GM19351 (cell line): ENCODE measurements around the gene FAM181A.

Experiments
- ATAC-seq: cut with Tn5 transposase; IDR thresholded peaks from one replicate; pipeline ENCODE4 v1.9.1; 2021; ENCODE audit warnings: mild to moderate bottlenecking, moderate library complexity; ENCODE audit not compliant: unreplicated experiment

The FAM181A gene

DNA sequence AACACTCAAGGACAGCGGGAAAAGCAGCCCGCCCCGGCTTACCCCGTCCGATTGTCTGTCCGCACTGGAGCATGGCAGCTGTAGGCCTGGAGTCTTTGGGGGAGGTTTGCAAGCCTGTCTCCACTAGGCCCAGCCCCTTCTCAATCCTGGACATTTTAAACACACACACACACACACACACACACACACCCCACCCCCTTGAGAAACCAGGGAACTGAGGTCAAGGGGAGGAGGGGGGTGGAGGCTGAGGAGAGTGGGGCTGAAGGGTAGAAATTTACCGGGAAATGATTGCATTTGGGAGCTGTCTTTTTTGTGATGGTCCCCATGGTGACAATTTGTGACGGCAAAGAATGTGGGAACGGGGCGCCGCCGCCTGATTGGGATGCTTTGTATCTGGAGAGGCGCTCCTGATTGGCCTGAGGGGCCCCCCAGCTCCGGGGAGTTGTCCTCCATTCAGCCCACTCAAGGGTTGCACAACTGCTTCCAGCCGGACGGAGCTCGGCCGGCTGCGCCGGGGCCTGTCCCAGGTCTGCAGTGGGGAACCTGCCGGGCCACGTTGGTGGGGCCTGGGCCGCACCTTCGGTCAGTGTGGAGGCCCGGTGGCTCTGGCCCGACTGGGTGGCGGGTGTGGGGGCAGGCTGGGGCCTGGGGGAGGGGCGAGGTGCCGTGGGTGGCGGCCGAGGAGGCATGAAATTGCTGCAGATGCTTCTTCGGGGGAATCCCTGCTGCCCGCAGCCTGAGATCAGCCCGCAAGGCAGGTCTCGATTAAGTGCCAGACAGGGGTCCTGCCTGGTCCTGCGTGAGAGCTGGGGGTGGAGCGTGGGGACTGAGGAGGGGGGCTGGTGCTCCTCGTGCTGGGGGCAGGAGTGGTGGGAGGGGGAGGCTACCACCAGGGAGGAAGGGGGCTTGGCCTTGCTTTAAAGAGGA, at the start of gene FAM181A:
FAM181A (plus strand) TSS at position 472 of the 927 bp plus-strand sequence. CDS start 942 bp downstream, outside the sequence.
- no peak for ATAC-seq

- no peak for ATAC-seq
These were observed 48.9 kb upstream of the FAM181A start for GRCh38 chr14:93878212-93878611.

GRCh38 chr14:93878871-93879270, 48.3 kb upstream of the FAM181A start:
- no peak for ATAC-seq

DNA sequence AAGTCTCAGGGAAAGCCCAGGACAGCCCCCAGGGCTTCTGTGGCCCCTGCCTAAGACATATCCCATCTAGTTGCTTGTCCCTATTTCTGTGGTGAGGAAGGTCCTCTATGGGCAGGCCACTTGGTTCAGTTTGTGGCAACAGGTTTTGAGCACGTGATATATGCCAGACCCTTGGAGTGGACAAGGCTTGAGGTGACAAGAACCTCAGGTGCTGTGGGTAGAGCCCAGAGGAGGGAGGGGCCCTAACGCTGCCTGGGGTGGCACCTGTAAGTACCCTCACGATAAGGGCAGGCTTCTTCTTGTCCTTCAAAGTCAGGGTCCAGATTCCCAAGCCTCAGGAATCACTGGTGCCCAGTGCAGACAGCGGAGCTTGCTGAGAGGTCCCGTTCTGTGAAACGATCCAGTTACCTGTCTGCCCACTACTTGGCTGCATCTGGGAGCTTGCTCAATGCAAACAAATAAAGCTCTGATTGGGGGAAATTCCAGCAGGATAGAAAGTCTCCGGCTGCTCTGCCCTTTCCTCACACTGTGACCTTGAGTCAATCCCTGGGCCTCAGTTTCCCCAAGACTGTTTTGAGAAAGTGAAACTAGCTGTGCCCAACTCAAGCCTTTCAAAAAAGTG, 47.7 kb upstream of the FAM181A start:
- ATAC-seq = no peak

- no peak for ATAC-seq
These were observed 46.9 kb upstream of the FAM181A start for GRCh38 chr14:93880021-93880820.

DNA sequence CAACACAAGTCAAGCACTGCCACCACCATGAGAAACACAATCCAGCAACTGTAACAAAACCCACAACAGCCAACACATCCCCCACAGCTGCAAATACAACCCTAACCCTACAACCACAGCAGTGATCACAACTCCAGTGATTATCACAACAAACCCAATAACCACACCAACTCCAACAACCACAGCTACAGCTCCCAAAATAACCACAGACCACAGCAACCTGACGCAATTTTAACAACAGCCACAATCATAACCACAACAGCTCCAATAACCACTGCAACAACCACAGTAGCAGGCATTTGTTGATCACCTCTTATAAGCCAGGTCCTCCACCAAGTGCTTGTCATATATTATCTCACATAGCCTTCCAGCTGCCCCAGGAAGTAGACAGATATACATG, 42.2 kb upstream of the FAM181A start:
- no peak for ATAC-seq

DNA sequence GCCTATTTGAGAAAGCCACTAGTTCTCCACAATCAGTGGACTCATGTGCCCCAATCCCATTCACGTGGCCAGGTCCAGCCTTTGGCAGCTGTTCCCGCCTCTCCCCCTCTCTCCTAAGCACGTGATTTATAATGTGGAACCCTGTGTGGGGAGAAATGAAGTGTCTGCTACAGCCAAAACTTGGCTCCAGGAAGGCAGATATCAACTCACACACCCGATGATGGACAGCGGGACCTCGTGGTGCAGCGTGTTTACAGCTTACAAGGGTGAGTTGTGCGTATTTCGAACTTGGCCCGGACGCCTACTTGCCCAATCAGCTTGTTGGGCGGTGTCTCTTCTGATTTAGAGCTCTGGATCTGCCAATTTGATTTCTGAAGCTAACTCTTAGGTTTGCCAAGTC, 38.1 kb upstream of the FAM181A start:
- ATAC-seq = no peak

- no peak for ATAC-seq
These were observed 37.2 kb upstream of the FAM181A start for GRCh38 chr14:93889739-93890483.

GRCh38 chr14:93891756-93892504, 35.2 kb upstream of the FAM181A start:
- no peak for ATAC-seq

DNA sequence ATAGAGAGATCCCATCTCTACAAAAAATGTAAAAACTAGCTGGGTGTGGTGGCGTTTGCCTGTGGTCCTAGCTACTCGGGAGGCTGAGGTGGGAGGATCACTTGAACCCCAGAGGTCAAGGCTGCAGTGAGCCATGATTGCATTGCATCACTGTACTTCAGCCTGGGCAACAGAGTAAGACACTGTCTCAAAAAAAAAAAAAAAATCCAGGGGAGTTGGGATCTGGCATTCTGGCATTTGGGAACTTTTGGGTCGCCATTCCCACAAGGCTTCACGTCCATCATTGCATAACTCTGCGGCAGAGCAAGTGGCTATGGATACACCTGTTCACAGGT, 34.7 kb upstream of the FAM181A start:
- no peak for ATAC-seq

GRCh38 chr14:93892923-93893558, 34.1 kb upstream of the FAM181A start:
- ATAC-seq = peak; percentile 56

DNA sequence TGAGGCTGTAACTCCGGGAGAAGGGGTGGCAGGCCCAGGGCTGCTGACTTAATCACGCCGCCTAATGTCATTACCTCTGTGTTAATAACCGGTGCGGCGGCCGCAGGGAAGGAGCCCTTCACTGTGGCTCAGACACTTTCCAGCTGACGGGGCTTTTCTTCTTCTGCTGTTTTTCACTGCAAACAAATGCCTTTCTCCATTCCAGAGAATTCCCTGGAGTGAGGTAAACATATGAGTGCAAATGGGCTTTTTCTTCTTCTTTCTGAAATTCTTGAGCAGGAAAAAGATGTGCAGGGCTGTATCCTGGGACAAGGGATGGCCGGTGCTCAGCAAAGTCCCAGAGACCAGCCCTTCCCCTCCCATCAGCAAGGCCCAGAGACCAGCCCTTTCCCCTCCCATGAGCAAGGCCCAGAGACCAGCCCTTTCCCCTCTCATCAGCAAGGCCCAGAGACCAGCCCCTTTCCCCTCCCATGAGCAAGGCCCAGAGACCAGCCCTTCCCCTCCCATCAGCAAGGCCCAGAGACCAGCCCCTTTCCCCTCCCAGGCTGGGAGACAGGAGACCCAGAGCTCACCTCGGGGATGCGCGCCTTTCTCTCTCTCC, 33.4 kb upstream of the FAM181A start:
- ATAC-seq = no peak

- no peak for ATAC-seq
These were observed 32.0 kb upstream of the FAM181A start for GRCh38 chr14:93895023-93895604.

DNA sequence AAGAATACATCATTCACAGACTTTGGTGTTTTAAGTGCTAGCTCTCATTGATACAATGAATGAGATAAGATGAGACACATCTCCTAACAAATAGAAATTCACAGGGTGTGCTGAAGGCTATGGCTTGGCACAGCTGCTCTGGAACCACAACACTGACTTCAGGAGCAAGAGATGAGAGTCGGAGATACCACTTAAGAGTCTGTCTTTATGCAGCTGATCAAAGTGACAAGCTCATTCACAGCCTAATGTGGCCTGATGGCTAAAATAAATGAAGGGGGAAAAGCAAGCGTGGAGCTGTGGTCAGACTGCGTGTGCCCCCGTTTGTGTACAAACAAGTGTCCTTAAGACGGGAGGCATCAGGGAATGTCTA, 29.7 kb upstream of the FAM181A start:
- ATAC-seq = no peak

DNA sequence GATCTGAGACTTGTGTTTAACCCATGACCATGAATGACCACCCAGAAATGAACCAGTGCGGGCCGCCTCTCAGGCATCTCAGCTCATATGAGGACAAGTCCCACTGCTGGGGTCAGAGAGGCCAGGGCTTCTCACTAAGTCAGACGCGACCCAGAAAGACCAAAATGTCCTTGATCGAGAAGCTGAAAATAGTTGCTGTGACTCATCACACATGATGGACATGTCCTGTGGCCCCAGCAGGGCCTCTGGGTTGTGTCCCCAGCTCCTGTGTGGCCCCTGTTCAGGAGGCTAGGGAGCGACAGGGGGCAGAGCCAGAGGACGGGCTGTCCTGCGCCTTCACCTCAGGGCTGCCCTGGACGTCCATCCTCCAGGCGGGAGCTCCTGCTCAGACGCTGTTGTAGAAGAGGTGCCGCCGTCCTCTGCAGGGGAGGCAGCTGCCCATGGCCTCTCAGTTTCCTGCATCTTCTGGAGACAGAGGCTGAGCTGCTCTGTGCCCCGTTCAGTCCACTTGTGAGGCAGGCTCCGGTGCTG, 29.0 kb upstream of the FAM181A start:
- no peak for ATAC-seq

GRCh38 chr14:93898731-93899130, 28.4 kb upstream of the FAM181A start:
- ATAC-seq = no peak

- no peak for ATAC-seq
These were observed 25.3 kb upstream of the FAM181A start for GRCh38 chr14:93901813-93902212.

DNA sequence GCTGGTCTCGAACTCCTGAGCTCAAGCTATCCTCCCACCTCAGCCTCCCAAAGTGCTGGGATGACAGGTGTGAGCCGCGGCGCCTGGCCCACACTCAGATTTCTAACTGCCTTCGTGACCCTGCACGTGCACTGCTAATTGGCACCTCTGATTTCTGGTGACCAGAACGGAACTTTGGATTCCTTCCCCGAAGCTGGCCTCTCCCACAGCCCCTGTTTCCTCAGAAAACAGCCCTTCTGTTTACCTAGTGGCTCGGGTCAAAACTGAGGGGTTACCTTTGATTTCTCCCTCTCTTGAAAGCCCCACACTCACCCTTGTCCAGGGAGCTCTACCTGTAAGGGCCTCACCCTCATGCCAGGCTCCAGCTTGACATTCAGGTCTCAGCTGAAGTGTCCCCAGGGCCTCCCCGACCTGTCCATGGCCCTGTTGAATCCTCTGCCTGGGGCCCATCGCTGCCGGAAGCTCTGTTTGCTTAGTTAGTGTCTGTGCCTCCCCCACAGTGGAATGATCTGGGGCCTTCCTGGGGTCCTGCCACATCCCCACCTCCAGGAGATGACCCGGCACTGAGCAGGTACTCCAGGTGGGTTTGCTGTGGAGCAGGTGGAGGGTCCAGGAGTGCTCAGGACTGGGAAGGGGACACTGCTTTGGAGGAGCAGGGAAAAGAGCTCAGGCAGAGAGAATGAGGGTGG, 24.4 kb upstream of the FAM181A start:
- ATAC-seq = no peak
